Coronary artery (tissue), 2 donors: ENCODE data around the gene TTYH3.

ENCODE experiments used
- DNase-seq: peaks from one replicate; pipeline ENCODE4 v3.0.0-alpha.2; 2017; ENCODE audit warnings: low spot score
- H3K27ac ChIP-seq, 2 donors: fragments of 200-600 bp; sonication (generic); one replicate each; pipeline ENCODE4 v1.5.1; 2016 to 2019
- H3K4me3 ChIP-seq: fragments of 200-600 bp; sonication (generic); 2 replicates; pipeline ENCODE4 v1.5.1; 2016; ENCODE audit warnings: mild to moderate bottlenecking, moderate library complexity
- CTCF ChIP-seq: fragments of 200-600 bp; sonication (generic); IDR thresholded peaks from one replicate; pipeline ENCODE4 v1.5.1; 2019; ENCODE audit warnings: antibody characterized with exemption

The TTYH3 gene

GRCh38 chr7:2624293-2624886 is 7.4 kb upstream of the TTYH3 start:
- DNase-seq = no peak
- TF ChIP-seq CTCF = no peak
- no peak overlapping the region for H3K27ac ChIP-seq
- no peak overlapping the region for H3K4me3 ChIP-seq

GRCh38 chr7:2626498-2627117 is 5.2 kb upstream of the TTYH3 start:
- no peak overlapping the region for H3K4me3 ChIP-seq
- TF ChIP-seq CTCF = no peak
- peak overlapping the region in 1 of 2 donors; percentile 25 for H3K27ac ChIP-seq
- no peak for DNase-seq

- no peak for DNase-seq
- no peak for TF ChIP-seq CTCF
- Histone ChIP-seq H3K27ac (no peak overlapping the region), H3K4me3 (no peak overlapping the region)
Measured at GRCh38 chr7:2627258-2628129, 4.3 kb upstream of the TTYH3 start.

DNA sequence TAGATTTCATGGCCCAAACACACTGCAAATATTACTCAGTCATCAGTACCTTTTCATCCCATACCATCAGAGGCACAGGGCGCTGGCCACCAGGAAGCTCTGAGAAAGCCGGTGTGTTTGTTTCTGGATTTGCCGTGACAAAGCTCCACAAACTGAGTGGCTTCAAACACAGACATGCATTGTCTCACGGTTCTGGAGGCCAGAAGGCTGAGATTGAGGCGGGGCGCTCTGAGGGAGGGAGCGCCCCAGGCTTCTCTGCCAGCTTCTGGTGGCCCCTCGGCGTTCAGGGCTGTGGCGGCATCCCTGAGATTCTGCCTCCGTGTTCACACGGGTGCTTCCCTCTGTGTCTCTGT is 3.7 kb upstream of the TTYH3 start:
- Histone ChIP-seq H3K27ac (no peak overlapping the region), H3K4me3 (no peak overlapping the region)
- TF ChIP-seq CTCF = no peak
- DNase-seq = no peak

GRCh38 chr7:2628891-2629290 is 2.9 kb upstream of the TTYH3 start:
- Histone ChIP-seq H3K4me3 (no peak overlapping the region), H3K27ac (no peak overlapping the region)
- no peak for TF ChIP-seq CTCF
- no peak for DNase-seq

DNA sequence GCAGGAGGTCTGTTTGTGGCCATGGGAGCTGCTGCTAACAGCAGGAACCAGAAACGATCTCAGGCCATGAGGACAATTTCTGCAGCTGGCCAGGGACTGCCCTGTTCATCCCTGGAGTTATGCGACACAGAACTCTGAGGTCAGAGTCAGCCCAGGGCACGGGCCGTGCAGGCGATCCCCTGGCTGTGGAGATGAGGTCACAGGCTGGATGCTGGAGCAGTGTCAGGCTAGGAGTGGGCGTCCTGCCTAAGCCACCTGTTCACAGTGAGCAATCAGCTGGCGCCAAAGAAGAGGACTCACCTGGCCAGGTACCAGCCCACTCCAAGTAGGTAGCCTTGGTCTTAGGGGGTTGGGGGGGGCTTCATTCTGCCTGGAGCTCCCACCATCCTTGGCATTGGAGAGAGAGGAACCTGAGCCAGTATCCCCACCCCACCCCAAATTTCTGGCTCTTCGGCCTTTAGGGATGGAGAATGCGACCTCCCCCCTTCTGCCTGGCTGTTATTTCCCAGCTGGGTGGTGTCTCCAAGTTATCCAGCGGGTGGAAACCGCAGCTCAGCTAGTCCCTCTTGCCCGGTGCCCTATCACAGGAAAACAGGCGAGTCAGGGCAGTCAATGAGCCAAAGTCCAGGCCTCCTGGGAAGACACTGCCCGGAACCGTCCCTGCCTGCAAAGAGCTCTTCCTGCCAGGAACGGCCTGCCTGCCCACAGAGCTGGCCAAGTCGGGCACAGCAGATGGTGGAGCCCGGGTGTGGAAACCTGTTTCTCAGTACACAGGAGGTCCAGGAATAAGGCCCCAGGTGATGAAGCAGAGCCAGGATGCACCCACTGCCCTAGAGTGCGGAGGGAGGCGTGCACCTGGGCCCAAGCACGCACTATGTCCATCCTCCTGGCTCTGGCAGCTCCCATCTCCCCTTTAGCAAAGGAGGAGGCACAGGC is 1.8 kb upstream of the TTYH3 start:
- H3K4me3 ChIP-seq = no peak overlapping the region
- DNase-seq = no peak
- no peak for TF ChIP-seq CTCF
- peak overlapping the region in 1 of 2 donors; percentile 16 for H3K27ac ChIP-seq
